GM10847 (cell line): ENCODE measurements around the gene ITGB4.

Experiments used
- POLR2A ChIP-seq: IDR thresholded peaks from 2 replicates; pipeline ENCODE4 v1.6.1; 2011; ENCODE audit not compliant: insufficient read length; ENCODE audit errors: extremely low read depth

The ITGB4 gene

DNA sequence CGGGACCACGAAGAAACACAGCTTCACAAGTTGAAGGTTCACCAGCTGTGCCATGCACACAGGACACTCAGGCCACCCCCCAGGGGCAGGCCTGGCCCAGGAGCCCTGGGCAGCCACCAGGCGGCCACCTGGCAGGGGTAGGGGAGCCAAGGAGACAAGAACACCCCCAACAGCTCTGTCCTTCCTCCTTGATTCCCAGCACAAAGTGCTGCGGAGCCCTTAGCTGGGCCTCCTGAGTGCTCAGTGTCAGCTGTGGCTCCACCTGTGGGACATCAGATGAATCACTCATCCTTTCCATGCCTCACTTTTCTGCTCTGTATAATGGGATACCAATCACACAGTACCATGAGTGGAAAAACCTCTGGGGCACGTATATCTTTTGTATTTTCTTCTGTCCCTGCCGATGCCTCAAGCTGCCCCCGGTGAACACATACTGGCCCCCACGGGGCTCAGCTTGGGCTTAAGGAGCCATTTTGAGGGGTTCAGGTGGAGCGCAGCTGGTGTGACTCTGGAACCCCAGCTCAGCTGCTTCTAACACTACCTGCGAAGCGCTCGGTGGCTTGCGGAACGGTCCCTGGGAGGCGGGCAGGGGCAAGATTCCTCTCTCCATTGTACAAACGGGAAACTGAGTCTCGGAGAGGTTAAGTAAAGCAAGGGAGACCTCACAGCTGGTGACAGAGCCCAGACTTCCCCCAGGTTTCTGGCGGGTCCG, 31.7 kb downstream of the ITGB4 start:
- no peak for TF ChIP-seq POLR2A

DNA sequence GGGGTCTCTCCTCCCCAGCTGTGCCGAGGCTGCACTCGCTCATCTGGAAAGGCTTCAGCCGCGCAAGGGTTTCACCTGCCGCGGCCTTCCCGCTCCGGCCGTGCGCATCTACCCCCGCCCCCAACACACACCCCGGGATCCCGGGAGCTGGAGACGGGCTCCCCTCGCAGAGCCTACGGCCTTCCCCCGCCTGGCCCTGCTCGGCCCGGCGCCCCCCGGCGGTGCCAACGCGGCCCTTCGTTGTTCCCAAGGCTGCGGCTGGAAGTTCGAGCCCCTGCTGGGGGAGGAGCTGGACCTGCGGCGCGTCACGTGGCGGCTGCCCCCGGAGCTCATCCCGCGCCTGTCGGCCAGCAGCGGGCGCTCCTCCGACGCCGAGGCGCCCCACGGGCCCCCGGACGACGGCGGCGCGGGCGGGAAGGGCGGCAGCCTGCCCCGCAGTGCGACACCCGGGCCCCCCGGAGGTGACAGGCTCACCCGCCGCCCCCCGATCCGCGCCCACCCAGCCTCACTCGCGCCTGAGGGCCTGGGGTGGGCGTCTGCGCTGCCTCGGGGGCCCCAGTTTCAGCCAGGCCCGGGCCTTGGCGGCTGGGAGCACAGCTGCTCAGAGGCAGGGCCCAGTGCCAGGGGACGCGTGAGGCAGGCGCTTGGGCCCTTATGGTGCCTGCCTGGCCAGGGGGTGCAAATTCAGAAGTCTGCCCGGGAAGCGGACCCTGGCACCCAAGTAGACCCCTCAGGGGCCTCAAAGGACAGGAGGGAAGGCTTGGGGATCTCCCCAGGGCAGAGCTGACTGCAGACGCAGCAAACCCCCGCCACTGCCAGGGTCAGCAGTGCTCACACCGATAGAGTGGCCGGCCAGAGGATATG, 32.5 kb downstream of the ITGB4 start:
- TF ChIP-seq POLR2A = peak; percentile 25

DNA sequence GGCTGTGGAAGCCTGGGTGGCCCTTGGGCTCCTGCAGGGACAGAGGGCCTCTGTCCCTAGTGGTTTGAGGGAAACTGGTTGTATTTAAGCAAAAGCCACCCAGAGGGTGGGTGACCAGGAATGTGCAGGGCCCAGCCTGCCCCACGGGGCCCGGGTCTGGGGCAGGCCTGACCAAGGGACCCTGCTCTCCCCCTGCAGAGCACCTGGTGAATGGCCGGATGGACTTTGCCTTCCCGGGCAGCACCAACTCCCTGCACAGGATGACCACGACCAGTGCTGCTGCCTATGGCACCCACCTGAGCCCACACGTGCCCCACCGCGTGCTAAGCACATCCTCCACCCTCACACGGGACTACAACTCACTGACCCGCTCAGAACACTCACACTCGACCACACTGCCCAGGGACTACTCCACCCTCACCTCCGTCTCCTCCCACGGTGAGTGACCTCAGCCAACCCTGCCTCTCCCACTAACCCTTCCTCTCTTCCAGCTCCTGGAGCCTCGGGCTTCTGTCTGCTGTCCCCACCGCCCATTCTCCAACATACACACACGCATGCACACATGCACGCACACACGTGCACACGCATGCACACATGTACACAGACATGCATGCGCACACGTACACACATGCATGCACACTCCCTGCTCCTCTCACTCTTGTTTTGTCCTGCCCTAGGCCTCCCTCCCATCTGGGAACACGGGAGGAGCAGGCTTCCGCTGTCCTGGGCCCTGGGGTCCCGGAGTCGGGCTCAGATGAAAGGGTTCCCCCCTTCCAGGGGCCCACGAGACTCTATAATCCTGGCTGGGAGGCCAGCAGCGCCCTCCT, 33.3 kb downstream of the ITGB4 start:
- no peak for TF ChIP-seq POLR2A

DNA sequence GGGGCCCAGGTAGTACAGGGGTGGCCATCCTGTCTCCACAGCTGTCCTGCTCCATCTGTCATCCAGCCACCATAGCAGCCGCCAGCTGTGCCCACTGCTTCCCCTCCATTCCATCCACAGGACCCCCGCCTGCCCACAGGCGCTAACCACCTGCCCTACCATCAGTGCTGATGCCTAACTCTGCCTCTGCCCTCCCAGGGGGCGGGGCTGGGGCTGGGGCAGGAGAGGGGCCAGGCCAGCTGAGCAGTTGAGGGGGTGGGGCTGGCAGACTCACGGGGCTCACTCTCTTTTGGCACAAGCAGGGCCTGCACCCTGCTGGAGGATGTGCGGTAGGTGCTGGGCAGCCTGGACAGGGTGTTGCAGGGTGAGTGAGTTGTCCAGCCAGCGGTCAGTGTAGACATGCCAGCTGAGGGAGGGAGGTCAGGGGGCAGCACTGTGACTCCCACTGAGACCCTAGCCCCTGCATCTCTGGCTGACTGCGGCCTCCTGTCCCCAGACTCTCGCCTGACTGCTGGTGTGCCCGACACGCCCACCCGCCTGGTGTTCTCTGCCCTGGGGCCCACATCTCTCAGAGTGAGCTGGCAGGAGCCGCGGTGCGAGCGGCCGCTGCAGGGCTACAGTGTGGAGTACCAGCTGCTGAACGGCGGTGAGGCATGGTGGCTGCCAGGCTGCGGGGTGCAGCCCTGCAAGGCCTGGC, 34.1 kb downstream of the ITGB4 start:
- no peak for TF ChIP-seq POLR2A

DNA sequence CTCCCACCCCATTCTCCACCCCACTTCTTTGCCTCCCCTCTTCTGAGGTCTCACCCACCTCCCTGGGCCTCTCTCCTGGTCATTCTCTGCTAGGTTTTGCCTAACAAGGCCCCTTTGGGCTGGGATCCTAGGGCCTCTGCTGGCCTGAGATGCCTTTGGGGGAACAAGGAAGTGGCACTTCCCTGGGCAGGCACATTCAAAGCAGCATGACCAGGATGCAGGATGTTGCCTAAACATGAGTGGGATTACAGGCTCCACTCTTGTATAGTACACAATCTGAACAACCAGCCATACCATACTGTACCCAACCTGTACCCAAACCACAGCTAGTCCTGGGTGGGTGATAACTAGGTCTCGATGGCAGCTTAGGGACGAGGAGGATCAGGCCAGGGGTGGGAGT, 34.7 kb downstream of the ITGB4 start:
- TF ChIP-seq POLR2A = no peak

DNA sequence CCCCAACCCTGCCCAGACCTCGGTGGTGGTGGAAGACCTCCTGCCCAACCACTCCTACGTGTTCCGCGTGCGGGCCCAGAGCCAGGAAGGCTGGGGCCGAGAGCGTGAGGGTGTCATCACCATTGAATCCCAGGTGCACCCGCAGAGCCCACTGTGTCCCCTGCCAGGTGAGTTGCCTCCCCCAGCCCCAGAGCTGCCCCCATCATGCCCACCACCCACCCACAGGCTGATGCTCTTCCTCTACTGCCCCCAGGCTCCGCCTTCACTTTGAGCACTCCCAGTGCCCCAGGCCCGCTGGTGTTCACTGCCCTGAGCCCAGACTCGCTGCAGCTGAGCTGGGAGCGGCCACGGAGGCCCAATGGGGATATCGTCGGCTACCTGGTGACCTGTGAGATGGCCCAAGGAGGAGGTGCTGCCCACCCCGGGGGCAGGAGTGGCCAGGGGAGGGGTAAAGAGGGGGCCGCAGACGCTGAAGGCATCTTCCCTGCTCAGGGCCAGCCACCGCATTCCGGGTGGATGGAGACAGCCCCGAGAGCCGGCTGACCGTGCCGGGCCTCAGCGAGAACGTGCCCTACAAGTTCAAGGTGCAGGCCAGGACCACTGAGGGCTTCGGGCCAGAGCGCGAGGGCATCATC, 35.3 kb downstream of the ITGB4 start:
- no peak for TF ChIP-seq POLR2A

DNA sequence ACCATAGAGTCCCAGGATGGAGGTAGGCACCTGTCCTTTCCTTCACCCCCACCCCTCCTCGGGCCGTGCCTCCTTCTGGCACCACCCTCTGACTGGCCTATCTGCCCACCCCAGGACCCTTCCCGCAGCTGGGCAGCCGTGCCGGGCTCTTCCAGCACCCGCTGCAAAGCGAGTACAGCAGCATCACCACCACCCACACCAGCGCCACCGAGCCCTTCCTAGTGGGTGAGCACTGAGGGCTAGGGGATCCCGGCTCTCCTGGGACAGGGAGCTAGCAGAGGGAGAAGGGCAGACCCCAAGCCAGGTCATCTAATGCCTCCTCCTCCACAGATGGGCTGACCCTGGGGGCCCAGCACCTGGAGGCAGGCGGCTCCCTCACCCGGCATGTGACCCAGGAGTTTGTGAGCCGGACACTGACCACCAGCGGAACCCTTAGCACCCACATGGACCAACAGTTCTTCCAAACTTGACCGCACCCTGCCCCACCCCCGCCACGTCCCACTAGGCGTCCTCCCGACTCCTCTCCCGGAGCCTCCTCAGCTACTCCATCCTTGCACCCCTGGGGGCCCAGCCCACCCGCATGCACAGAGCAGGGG, 35.9 kb downstream of the ITGB4 start:
- no peak for TF ChIP-seq POLR2A

DNA sequence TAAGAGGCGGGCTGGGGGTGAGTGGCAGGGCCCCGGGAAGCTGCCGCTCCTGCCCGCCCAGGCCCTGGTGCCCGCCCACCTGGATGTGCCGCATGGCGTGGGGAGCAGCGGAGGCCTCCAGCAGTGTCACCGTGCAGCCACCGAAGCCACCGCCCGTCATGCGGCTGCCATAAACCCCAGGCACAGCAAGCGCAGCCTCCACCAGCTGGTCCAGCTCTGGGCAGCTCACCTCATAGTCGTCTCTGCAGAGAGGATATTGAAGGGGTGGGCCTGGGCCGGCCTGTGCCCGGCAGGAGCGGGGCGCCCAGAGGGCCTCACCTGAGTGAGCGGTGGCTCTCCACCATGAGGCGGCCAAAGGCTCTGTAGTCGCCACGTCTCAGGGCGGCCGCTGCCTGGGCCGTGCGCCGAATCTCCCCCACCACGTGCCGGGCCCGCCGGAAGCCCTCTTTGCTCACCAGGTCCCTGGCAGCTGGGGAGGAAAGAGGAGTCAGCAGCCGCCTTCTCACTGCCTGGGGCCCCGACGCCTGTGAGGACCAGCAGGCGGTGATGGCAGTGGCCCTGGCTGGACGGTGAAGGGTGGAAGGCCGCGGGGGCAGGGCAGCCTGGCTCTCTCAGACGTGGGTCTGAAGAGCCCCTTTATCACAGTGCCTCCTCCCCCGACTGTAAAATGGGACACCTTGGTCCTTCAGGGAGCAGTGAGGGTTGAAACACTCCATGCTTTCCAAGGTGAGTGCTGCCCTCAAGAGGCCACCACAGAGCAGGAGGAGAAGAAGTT, 37.1 kb downstream of the ITGB4 start:
- TF ChIP-seq POLR2A = no peak

DNA sequence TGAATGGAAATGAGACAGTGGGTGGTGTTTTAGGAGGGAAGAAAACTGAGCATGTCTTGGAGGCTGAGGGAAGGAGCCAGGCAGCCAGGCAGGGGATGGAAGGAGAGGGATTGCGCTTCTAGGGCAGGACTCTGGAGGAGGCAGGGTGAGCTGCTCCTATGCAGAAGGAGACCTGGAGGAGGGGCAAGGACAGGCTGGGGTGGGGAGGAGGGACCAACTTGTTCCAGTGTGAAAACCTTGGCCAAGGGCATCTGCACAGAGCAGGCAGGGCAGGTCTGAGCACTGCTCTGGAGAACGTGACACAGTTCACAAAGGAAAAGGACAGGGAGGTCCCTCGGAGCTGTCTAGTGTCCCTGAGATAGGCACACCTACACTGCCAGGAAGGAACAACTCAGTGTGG, 38.2 kb downstream of the ITGB4 start:
- no peak for TF ChIP-seq POLR2A

DNA sequence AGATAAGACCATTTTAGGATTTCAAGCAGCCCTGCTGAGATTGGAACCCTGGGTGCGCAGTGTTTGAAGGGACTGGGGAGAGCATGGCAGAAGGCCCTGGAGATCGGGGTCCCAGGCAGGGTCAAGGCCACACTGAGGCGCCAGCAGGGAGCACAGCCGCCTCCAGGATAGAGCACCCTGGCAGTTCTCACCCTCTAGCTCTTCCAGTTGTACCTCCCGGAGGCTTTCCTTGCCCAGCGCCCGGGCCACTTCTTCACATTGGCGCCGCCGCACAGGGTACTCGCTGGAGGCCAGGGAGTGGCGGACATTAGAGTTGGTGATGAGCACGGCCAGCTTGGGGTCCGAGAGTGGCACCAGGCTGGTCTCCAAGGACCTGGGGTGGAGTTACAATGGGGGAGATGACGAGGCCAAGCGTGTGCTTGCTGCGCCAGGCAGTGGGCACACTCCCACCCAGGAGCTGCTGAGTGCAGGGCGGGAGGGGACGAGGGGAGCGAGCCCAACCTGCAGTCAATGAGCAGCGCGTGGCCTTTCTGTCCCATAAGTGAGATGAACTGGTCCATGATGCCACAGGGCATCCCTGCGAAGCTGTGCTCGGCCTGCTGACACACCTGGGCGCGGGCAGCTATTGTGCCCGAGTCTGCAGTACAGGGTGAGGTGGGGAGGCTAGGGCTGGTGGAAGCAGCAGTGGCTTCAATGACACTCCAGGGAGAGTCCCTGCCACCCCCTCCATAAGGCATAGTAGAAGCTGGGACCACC, 41.4 kb downstream of the ITGB4 start:
- TF ChIP-seq POLR2A = no peak

DNA sequence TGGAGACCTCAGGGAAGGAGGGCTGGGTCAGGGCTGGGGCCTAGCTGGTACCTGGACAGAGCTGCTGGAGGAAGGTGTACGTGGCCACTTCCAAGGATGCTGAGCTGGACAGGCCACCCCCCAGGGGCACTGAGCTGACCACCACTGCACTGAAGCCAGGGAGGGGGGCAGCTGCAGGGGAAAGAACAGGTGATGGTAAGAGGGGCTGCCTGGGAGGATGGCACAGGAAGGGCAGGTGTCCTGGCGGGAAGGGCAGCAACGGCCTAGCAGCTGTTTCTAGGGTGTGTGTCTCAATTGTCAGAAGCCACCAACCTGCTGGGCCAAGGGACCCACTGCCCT, 42.0 kb downstream of the ITGB4 start:
- TF ChIP-seq POLR2A = no peak

DNA sequence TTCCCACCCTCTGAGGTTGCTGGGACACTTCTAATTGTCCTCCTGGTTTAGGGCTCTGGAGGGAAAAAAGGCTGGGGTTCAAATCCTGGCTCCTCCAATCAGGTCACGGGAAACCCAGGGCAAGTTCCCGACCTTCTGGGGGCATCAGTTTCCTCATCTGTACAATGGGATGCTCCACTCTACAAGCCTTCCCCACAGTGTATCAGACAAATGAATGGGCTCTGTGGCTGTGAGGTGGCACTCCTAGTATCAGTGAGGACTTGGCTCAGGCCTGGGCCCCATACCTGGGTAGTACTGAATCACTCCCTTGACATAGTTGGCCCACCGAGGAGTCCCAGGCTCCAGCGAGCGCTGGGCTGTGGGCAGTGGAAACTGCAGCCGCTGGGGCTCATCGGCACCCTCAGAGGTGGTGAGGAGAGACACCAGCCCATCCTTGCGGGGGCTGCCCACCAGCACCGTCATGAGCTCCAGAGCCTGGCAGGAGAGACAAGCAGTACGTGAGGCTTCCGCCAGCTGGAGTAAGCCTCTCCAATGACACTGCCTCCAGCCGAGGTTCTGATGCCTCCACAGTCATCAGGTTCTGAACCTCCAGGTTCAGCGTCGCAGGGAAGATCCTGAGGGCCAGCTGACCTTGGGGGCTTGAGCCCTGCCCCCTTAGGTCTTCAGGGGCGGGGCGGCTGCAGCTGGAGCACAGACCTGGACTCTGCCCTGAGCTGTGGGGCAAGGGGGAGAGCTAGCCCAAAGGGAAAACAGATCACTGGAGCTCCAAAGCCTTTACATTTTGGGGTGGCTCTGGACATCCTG, 42.6 kb downstream of the ITGB4 start:
- no peak for TF ChIP-seq POLR2A
